H1 (cell line): Measurements from ENCODE around the gene SEC63. TPM values are rescaled to one million over a fixed set of nuclear protein-coding genes. Genes with fewer than 3 reads are reported as not detected.

Experiments used
- CTCF ChIA-PET: fragments of 300-600 bp; sonication (Branson Sonifier 250); formaldehyde crosslinking; loops from one replicate; lab custom pipeline; 2021; ENCODE audit not compliant: partially characterized antibody; lab: Charles Lee
- POLR2A ChIA-PET: fragments of 300-600 bp; sonication (Branson Sonifier 250); formaldehyde crosslinking; loops from one replicate; lab custom pipeline; 2021; ENCODE audit warnings: inconsistent platforms; ENCODE audit not compliant: partially characterized antibody; lab: Charles Lee
- DNase-seq, 2 experiments: peaks; one replicate each; pipeline versions ENCODE4 v3.0.0 to v3.0.0-alpha.2; 2010 to 2022; ENCODE audit warnings: low spot score in 2 of 2, low read depth in 1 of 2, mixed read lengths in 1 of 2
- FAIRE-seq: peaks from 2 replicates; lab custom pipeline; 2011; peaks lifted over from hg19 to GRCh38; lab: Jason Lieb, UNC
- H2AFZ ChIP-seq: 2 replicates; pipeline ENCODE4 v1.8.1; 2012; ENCODE audit warnings: low read length, inconsistent platforms
- H2AK5ac ChIP-seq: 2 replicates; pipeline ENCODE4 v1.6.1; 2013; ENCODE audit warnings: low read depth, low read length
- H2BK120ac ChIP-seq: replicated peaks from 2 replicates; pipeline ENCODE3; 2013; ENCODE audit warnings: low read depth, low read length, inconsistent platforms
- H2BK12ac ChIP-seq: 2 replicates; pipeline ENCODE4 v1.6.1; 2013; ENCODE audit warnings: low read depth, low read length
- H2BK15ac ChIP-seq: 2 replicates; pipeline ENCODE4 v1.6.1; 2013; ENCODE audit warnings: low read length
- H2BK20ac ChIP-seq: 2 replicates; pipeline ENCODE4 v1.6.1; 2013; ENCODE audit warnings: low read length
- H2BK5ac ChIP-seq: 2 replicates; pipeline ENCODE4 v1.6.1; 2013; ENCODE audit warnings: low read depth, low read length
- H3K14ac ChIP-seq: 2 replicates; pipeline ENCODE4 v1.6.1; 2013; ENCODE audit warnings: inconsistent platforms; ENCODE audit not compliant: insufficient read length
- H3K18ac ChIP-seq: 2 replicates; pipeline ENCODE4 v1.6.1; 2013; ENCODE audit warnings: low read length; ENCODE audit errors: extremely low read depth
- H3K23ac ChIP-seq: 2 replicates; pipeline ENCODE4 v1.6.1; 2013; ENCODE audit warnings: inconsistent platforms; ENCODE audit not compliant: insufficient read length
- H3K23me2 ChIP-seq: 2 replicates; pipeline ENCODE4 v1.6.1; 2013; ENCODE audit warnings: low read depth, low read length
- H3K27ac ChIP-seq: 2 replicates; pipeline ENCODE4 v1.6.1; 2011; ENCODE audit warnings: low read depth, low read length, inconsistent platforms
- H3K27me3 ChIP-seq, 4 experiments: replicated peaks in 1 of 4; 1 replicate in 1 of 4; 2 replicates in 3 of 4; pipeline versions ENCODE4 v1.6.1 to v1.8.1; 2011 to 2013; ENCODE audit warnings: low read length in 3 of 4, mild to moderate bottlenecking in 3 of 4, inconsistent platforms in 2 of 4, mixed read lengths in 2 of 4, moderate library complexity in 1 of 4; ENCODE audit not compliant: control insufficient read depth in 3 of 4, insufficient read depth in 3 of 4; ENCODE audit errors: extremely low read depth in 1 of 4
- H3K36me3 ChIP-seq, 4 experiments: 2 replicates each; pipeline versions ENCODE4 v1.6.1 to v1.8.1; 2011 to 2013; ENCODE audit warnings: mild to moderate bottlenecking in 4 of 4, low read length in 3 of 4, moderate library complexity in 2 of 4, control low read depth in 1 of 4, inconsistent platforms in 1 of 4; ENCODE audit not compliant: insufficient read depth in 4 of 4, control insufficient read depth in 2 of 4
- H3K4ac ChIP-seq: replicated peaks from 2 replicates; pipeline ENCODE3; 2013; ENCODE audit warnings: low read length, low read depth, mixed read lengths, inconsistent platforms; ENCODE audit not compliant: insufficient read length
- H3K4me1 ChIP-seq, 4 experiments: replicated peaks in 1 of 4; 1 replicate in 1 of 4; 2 replicates in 3 of 4; pipeline versions ENCODE4 v1.6.1 to v1.8.1; 2011 to 2013; ENCODE audit warnings: low read length in 3 of 4, inconsistent platforms in 2 of 4, mixed read lengths in 1 of 4; ENCODE audit not compliant: insufficient read depth in 4 of 4, control insufficient read depth in 3 of 4
- H3K4me2 ChIP-seq, 2 experiments: 2 replicates each; pipeline versions ENCODE4 v1.6.1 to v1.8.1; 2011 to 2013; ENCODE audit warnings: low read depth in 2 of 2, low read length in 2 of 2, control low read depth in 1 of 2, inconsistent platforms in 1 of 2, mild to moderate bottlenecking in 1 of 2; ENCODE audit not compliant: insufficient read depth in 1 of 2
- H3K4me3 ChIP-seq, 4 experiments: fragments of 200-600, 300-600 bp in 1 of 4; sonication (generic), shearing (Covaris generic), sonication (Bioruptor Twin) in 1 of 4; 2 replicates each; pipeline versions ENCODE4 v1.5.1 to v1.8.1; 2011 to 2016; ENCODE audit warnings: low read length in 4 of 4, low read depth in 3 of 4, control low read depth in 2 of 4, inconsistent platforms in 2 of 4, mild to moderate bottlenecking in 2 of 4, mixed read lengths in 1 of 4, moderate library complexity in 1 of 4; ENCODE audit not compliant: insufficient read depth in 2 of 4; ENCODE audit errors: extremely low read depth in 1 of 4
- H3K56ac ChIP-seq: replicated peaks from 2 replicates; pipeline ENCODE3; 2013; ENCODE audit warnings: low read depth, mild to moderate bottlenecking, mixed read lengths, low read length, inconsistent platforms; ENCODE audit not compliant: insufficient read length
- H3K79me1 ChIP-seq: 2 replicates; pipeline ENCODE4 v1.6.1; 2013; ENCODE audit warnings: low read depth, low read length, control low read depth
- H3K79me2 ChIP-seq, 2 experiments: 2 replicates each; pipeline versions ENCODE4 v1.6.1 to v1.8.1; 2012 to 2013; ENCODE audit warnings: low read length in 2 of 2, mild to moderate bottlenecking in 2 of 2, inconsistent platforms in 1 of 2; ENCODE audit not compliant: insufficient read depth in 2 of 2, control insufficient read depth in 1 of 2
- H3K9ac ChIP-seq, 4 experiments: replicated peaks in 1 of 4; 1 replicate in 1 of 4; 2 replicates in 3 of 4; pipeline versions ENCODE4 v1.6.1 to v1.8.1; 2011 to 2013; ENCODE audit warnings: low read depth in 3 of 4, low read length in 3 of 4, control low read depth in 2 of 4, mild to moderate bottlenecking in 2 of 4, moderate library complexity in 2 of 4, inconsistent platforms in 1 of 4; ENCODE audit errors: extremely low read depth in 1 of 4
- H3K9me3 ChIP-seq, 2 experiments: 2 replicates each; pipeline versions ENCODE4 v1.6.1 to v1.8.1; 2012 to 2013; ENCODE audit warnings: mild to moderate bottlenecking in 2 of 2, moderate library complexity in 2 of 2, control low read depth in 1 of 2, inconsistent platforms in 1 of 2, low read depth in 1 of 2, low read length in 1 of 2, mixed read lengths in 1 of 2; ENCODE audit not compliant: insufficient read depth in 2 of 2
- H4K20me1 ChIP-seq, 2 experiments: replicated peaks in 1 of 2; 2 replicates each; pipeline versions ENCODE3 to v1.8.1; 2011 to 2013; ENCODE audit warnings: inconsistent platforms in 2 of 2, low read length in 2 of 2, mild to moderate bottlenecking in 1 of 2; ENCODE audit not compliant: insufficient read depth in 2 of 2, control insufficient read depth in 1 of 2
- H4K5ac ChIP-seq: 2 replicates; pipeline ENCODE4 v1.6.1; 2013; ENCODE audit warnings: low read length, low read depth, mixed read lengths, inconsistent platforms; ENCODE audit not compliant: insufficient read length
- H4K8ac ChIP-seq: 2 replicates; pipeline ENCODE4 v1.8.0; 2013; ENCODE audit warnings: mild to moderate bottlenecking, moderate library complexity, low read length, inconsistent platforms; ENCODE audit not compliant: insufficient read depth; ENCODE audit errors: extremely low read depth
- H4K91ac ChIP-seq: replicated peaks from 2 replicates; pipeline ENCODE3; 2013; ENCODE audit warnings: low read length, mixed read lengths, inconsistent platforms; ENCODE audit not compliant: insufficient read length
- CBX5 ChIP-seq: fragments of 300-800, 300-1000 bp; sonication (generic); IDR thresholded peaks from 2 replicates; pipeline ENCODE4 v1.7.1; 2016; ENCODE audit warnings: antibody characterized with exemption, low read length, low read depth
- GABPA ChIP-seq: IDR thresholded peaks from 2 replicates; pipeline ENCODE4 v1.6.1; 2011; ENCODE audit warnings: mild to moderate bottlenecking, low read length, moderate library complexity, borderline replicate concordance; ENCODE audit not compliant: insufficient read depth
- JUN ChIP-seq: IDR thresholded peaks from 2 replicates; pipeline ENCODE4 v1.6.1; 2011; ENCODE audit warnings: low read depth, mild to moderate bottlenecking, improper control_type of control experiment, low read length
- KDM4A ChIP-seq: IDR thresholded peaks from one replicate; pipeline ENCODE4 v1.7.1; 2012; ENCODE audit warnings: low read depth, mild to moderate bottlenecking, moderate library complexity, low read length, inconsistent platforms; ENCODE audit not compliant: severe bottlenecking
- RBBP5 ChIP-seq: IDR thresholded peaks from 2 replicates; pipeline ENCODE4 v1.7.1; 2012; ENCODE audit warnings: low read depth, mild to moderate bottlenecking, inconsistent platforms, low read length, moderate library complexity, borderline replicate concordance
- RXRA ChIP-seq: IDR thresholded peaks from 2 replicates; pipeline ENCODE4 v1.6.1; 2011; ENCODE audit warnings: low read depth, mild to moderate bottlenecking, low read length, moderate library complexity; ENCODE audit not compliant: insufficient read depth
- TAF1 ChIP-seq: IDR thresholded peaks from 2 replicates; pipeline ENCODE4 v1.6.1; 2011; ENCODE audit warnings: mild to moderate bottlenecking, low read depth, low read length
- TEAD4 ChIP-seq: IDR thresholded peaks from 2 replicates; pipeline ENCODE4 v1.6.1; 2012; ENCODE audit warnings: low read depth, low read length, inconsistent platforms, mixed read lengths
- WGBS, 2 experiments: shearing (Covaris generic) in 1 of 2; methylation state at CpG; one replicate each; pipeline versions ENCODE4 v1.1.6 to v1.1.7; 2013 to 2015; ENCODE audit warnings: low lambda C conversion rate in 2 of 2, mixed read lengths in 2 of 2, inconsistent platforms in 1 of 2, low coverage in 1 of 2, missing lambda C conversion rate in 1 of 2; ENCODE audit not compliant: insufficient replicate concordance in 2 of 2, insufficient coverage in 1 of 2, insufficient read length in 1 of 2; ENCODE audit errors: extremely low coverage in 1 of 2, missing lambda C conversion rate in 1 of 2; 5-methylcytosine and 5-hydroxymethylcytosine counted together
- polyA plus RNA-seq, 7 experiments: library from polyadenylated mRNA; depleted of rRNA in 3 of 7; stranded (reverse) in 5 of 7; unstranded in 2 of 7; fragments of >200 nt in 5 of 7; fragments of 200-250 nt in 2 of 7; gene quantifications; 1 replicate in 5 of 7; 2 replicates in 1 of 7; 4 replicates in 1 of 7; pipeline versions ENCODE4 v1.2.1 to v1.2.3, GENCODE V29; 2011 to 2013; ENCODE audit warnings: missing spikeins in 2 of 7, mixed read lengths in 2 of 7
- total RNA-seq: library from RNA; stranded (reverse); fragmentation: NEBNext Ultra II Directional; extraction: Animal tissue kit (Norgen Biotek cat#: 25700); gene quantifications from 2 replicates; pipeline ENCODE4 v1.2.1, GENCODE V29; 2021

Gene SEC63
- total and polyA plus RNA-seq, 2 of the 8 experiments (the other 6 are each of a cell fraction or from before 2014, with no cell fraction given), result 17.3 to 121 TPM

- ChIA-PET POLR2A (no interaction called here), CTCF (interaction anchor here (0.8 kb wide), 1 partner anchor 179 kb away, joined by 3 read pairs; no protein-coding TSS in a partner anchor)
- Histone ChIP-seq H2BK120ac (no peak overlapping the region), H2BK15ac (no peak overlapping the region), H3K18ac (no peak overlapping the region), H3K4ac (no peak overlapping the region), H3K4me3 (no peak overlapping the region), H4K91ac (no peak overlapping the region), H3K9ac (no peak overlapping the region), H3K23ac (no peak overlapping the region), H2BK5ac (no peak overlapping the region), H4K5ac (no peak overlapping the region), H4K20me1 (peaks cover 0 to 2% of the 10 kb centered on the region in 2 experiments), H3K79me2 (no peaks in the 10 kb centered on the region), H3K9me3 (no peaks in the 10 kb centered on the region), H3K4me2 (no peak overlapping the region), H3K36me3 (peaks cover 0 to 23% (median 2%) of the 10 kb centered on the region in 4 experiments; a peak in 3 of 8 replicates), H3K14ac (no peak overlapping the region), H3K56ac (no peak overlapping the region), H4K8ac (no peak overlapping the region), H3K27me3 (no peaks in the 10 kb centered on the region), H2AK5ac (no peak overlapping the region), H3K79me1 (no peaks in the 10 kb centered on the region), H2BK20ac (no peak overlapping the region), H3K4me1 (no peaks in the 10 kb centered on the region; a peak in 2 of 7 replicates), H3K27ac (no peak overlapping the region), H3K23me2 (no peaks in the 10 kb centered on the region), H2AFZ (no peak overlapping the region), H2BK12ac (no peak overlapping the region)
- 77% methylated on average over 1 of the region's 1 CpG; no CpG with 5 or more reads in 1 of the 2 experiments for WGBS, 2 experiments
- TF ChIP-seq KDM4A (no peak), JUN (no peak), CBX5 (no peak), RBBP5 (no peak), GABPA (no peak), TAF1 (no peak), TEAD4 (no peak), RXRA (no peak)
- FAIRE-seq (no peak), DNase-seq (no peak)
Observed at GRCh38 chr6:107870381-107870780, 87.6 kb downstream of the SEC63 start.
